ENCODE measurements around the gene NPAS3. TPM values are rescaled to one million over a fixed set of nuclear protein-coding genes. Genes with fewer than 3 reads are reported as not detected.

The NPAS3 gene
- total and polyA plus RNA-seq, 8 donors = 0.09 to 0.79 (median 0.56) TPM

DNA sequence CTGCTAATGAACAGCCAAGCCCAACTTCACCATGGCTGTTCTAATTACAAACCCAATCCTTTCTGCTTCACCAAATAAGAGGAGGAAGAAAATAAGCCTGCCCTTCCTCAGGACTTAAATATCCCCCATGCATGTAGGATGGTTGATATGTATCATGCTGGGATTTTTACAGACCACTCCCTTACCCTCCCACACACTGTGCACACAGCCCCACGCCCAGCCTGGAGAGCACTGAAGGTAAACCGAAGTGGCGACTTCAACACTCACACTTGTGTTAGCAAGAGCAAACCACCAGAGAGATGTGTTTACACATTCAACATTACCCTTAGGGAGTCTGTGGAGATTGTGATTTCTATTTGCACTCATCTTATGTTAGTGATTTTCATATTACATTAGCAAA lies 771.0 kb downstream of the NPAS3 start:
- Histone ChIP-seq H3K4me3 (no peak overlapping the region), H3K27ac (no peak overlapping the region), H3K27me3 (peaks cover 5 to 64% of the 10 kb centered on the region in 2 donors), H3K9me3 (no peaks in the 10 kb centered on the region), H3K4me1 (no peaks in the 10 kb centered on the region), H3K36me3 (no peaks in the 10 kb centered on the region)
- intact Hi-C loops (cut with DNase I) = no loop called here
- peak; percentile 77 for ATAC-seq
- TF ChIP-seq, protein P1, sequence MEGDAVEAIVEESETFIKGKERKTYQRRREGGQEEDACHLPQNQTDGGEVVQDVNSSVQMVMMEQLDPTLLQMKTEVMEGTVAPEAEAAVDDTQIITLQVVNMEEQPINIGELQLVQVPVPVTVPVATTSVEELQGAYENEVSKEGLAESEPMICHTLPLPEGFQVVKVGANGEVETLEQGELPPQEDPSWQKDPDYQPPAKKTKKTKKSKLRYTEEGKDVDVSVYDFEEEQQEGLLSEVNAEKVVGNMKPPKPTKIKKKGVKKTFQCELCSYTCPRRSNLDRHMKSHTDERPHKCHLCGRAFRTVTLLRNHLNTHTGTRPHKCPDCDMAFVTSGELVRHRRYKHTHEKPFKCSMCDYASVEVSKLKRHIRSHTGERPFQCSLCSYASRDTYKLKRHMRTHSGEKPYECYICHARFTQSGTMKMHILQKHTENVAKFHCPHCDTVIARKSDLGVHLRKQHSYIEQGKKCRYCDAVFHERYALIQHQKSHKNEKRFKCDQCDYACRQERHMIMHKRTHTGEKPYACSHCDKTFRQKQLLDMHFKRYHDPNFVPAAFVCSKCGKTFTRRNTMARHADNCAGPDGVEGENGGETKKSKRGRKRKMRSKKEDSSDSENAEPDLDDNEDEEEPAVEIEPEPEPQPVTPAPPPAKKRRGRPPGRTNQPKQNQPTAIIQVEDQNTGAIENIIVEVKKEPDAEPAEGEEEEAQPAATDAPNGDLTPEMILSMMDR (IDR thresholded peaks at IDR 0.05) = no peak
- peak in 1 of 4 donors; percentile 51 for DNase-seq

DNA sequence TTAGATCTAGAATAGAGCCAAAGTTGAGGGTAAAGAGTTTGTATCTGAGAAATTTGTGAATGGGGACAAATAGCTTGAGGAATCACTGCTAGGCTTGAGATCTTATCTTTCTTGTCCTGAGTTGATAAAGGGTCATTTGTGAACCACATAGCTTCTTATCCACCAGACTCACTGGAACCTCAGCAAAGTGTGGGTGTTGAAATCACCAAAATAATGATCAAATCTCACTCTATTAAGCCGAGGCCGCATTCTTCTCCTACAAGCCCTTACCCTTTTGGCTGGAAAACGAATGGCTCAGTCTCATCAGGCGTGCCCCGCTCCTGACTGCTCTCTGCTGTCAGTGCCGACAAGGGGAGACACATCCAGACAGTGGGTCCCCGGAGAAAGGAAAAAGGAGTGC lies 771.6 kb downstream of the NPAS3 start:
- H3K27ac ChIP-seq = no peak overlapping the region
- no peak for DNase-seq
- no peak overlapping the region for H3K4me3 ChIP-seq
- intact Hi-C loops (cut with DNase I) = no loop called here
- TF ChIP-seq, protein P1 (IDR thresholded peaks at IDR 0.05) = no peak
- ATAC-seq = no peak
- peaks cover 5 to 59% of the 10 kb centered on the region in 2 donors for H3K27me3 ChIP-seq
- no peaks in the 10 kb centered on the region for H3K9me3 ChIP-seq
- no peaks in the 10 kb centered on the region for H3K4me1 ChIP-seq
- H3K36me3 ChIP-seq = no peaks in the 10 kb centered on the region

DNA sequence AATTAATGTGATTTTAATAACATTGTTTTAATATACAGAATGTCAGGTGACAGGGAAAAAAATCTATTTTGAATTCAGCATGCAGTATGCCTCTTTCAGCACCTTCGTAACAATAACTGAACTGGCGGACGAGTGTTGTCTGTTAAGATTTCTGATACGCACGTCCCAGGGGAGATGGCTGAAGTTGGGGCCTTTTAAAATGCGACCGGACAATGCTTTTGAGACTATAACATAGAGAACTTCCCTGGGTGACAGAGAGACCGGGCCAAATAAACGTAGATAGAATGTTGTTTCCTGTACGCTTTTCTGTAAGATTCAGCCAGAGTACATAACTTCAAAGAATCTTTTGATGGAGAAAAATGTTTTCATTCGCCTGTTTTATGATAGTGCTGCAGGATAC lies 772.5 kb downstream of the NPAS3 start:
- intact Hi-C loops (cut with DNase I) = no loop called here

DNA sequence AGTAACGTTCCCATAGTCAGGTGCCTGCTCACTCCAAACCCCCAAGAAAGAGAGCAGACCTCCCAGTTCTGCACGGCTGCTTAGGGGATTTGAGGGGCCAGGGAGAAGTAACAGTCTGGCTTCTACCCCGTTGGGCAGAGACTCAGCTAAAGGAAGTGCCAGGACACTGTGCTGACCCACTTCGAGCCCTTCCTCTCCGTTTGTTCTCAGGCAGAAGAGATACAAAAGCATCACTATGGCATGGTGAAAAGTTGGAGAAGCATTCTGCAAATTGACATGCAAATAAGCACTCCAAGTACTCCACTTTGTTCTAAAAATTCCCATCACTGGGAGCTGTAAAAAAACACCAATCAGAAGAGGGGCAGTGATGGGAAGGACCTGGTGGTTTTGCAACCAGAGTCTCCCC lies 773.1 kb downstream of the NPAS3 start:
- peaks cover 5 to 45% of the 10 kb centered on the region in 2 donors for H3K27me3 ChIP-seq
- ATAC-seq (no peak), DNase-seq (no peak)
- intact Hi-C loops (cut with DNase I) = no loop called here
- H3K36me3 ChIP-seq = no peaks in the 10 kb centered on the region
- no peak overlapping the region for H3K27ac ChIP-seq
- H3K4me3 ChIP-seq = no peak overlapping the region
- H3K4me1 ChIP-seq = no peaks in the 10 kb centered on the region
- no peaks in the 10 kb centered on the region for H3K9me3 ChIP-seq
- TF ChIP-seq, protein P1 (IDR thresholded peaks at IDR 0.05) = no peak

More for the DNA sequence above, 772.5 kb downstream of the NPAS3 start:
- H3K27me3 ChIP-seq = peaks cover 5 to 50% of the 10 kb centered on the region in 2 donors
- no peaks in the 10 kb centered on the region for H3K9me3 ChIP-seq
- TF ChIP-seq, protein P1 (IDR thresholded peaks at IDR 0.05) = no peak
- no peak overlapping the region for H3K27ac ChIP-seq
- ATAC-seq (no peak), DNase-seq (no peak)
- H3K36me3 ChIP-seq = no peaks in the 10 kb centered on the region
- no peak overlapping the region for H3K4me3 ChIP-seq
- H3K4me1 ChIP-seq = no peaks in the 10 kb centered on the region

DNA sequence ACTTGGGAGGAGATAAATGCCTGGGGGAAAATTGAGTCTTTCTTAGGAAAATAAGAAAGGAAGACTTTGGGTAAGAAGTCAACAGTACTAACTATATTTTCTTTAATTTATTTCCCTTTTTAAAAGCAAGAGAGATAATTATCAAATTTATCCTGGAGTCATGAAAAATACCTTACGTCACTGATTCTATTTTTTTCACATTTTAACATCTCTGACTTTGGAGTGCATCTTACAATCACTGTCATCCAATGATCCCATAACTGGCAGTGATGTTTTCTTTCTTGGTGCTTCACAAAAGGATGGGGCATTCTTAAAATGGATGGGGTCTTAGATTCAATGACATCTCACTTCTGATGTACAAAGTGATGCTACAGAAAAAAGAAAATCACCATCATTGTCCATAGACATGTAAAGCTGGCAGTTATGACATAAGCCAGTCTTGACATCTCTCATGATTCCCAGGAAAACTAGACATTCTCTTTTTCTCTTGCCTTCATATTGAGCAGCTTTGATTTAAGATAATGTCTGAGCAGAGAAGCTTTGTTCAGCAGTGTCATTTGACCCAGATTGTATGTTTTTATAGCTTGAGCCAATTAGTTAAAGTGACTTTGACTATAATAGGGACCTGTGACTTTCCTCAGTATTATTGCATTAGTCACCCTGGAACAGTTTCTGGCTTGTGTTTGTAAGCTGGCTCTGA lies 776.0 kb downstream of the NPAS3 start:
- Histone ChIP-seq H3K27me3 (peaks cover 5 to 32% of the 10 kb centered on the region in 2 donors), H3K36me3 (no peaks in the 10 kb centered on the region), H3K9me3 (no peaks in the 10 kb centered on the region), H3K4me3 (no peak overlapping the region), H3K4me1 (no peaks in the 10 kb centered on the region), H3K27ac (no peak overlapping the region)
- TF ChIP-seq, protein P1 (IDR thresholded peaks at IDR 0.05) = no peak
- ATAC-seq (no peak), DNase-seq (no peak)
- intact Hi-C loops (cut with DNase I) = no loop called here

Data from left lung (tissue), 10 donors.